ENCODE results near the gene KRTAP6-1.

- TF ChIP-seq CTCF (IDR thresholded peaks at IDR 0.05; ENCODE audit: low read depth, low read length) (no peak), EZH2phosphoT487 (IDR thresholded peaks at IDR 0.05; ENCODE audit: low read depth) (no peak)
Measured at GRCh38 chr21:30628109-30628508, 14.4 kb upstream of the KRTAP6-1 start.
